GM19324 (cell line): Measurements from ENCODE around the gene UBXN10.
"Not testable (repeated sequence)": the region's sequence is repeated elsewhere in the genome, so short reads cannot be mapped to it uniquely, and the experiment has no call there.

ENCODE experiments used
- ATAC-seq: cut with Tn5 transposase; IDR thresholded peaks from one replicate; pipeline ENCODE4 v1.9.1; 2021; ENCODE audit warnings: mild to moderate bottlenecking, moderate library complexity; ENCODE audit not compliant: unreplicated experiment, low FRiP score

UBXN10 gene

GRCh38 chr1:20232564-20232963, 46.7 kb downstream of the UBXN10 start:
- not testable (repeated sequence) for ATAC-seq

GRCh38 chr1:20233394-20233793, 47.5 kb downstream of the UBXN10 start:
- no peak for ATAC-seq

GRCh38 chr1:20233866-20234265, 48.0 kb downstream of the UBXN10 start:
- no peak for ATAC-seq

GRCh38 chr1:20234788-20235535, 49.1 kb downstream of the UBXN10 start:
- no peak for ATAC-seq

GRCh38 chr1:20237646-20238045, 51.8 kb downstream of the UBXN10 start:
- ATAC-seq: no peak

- ATAC-seq: no peak
Measured at GRCh38 chr1:20240012-20240411, 54.1 kb downstream of the UBXN10 start.

- no peak for ATAC-seq
Measured at GRCh38 chr1:20242890-20243479, 57.1 kb downstream of the UBXN10 start.
